Stomach (tissue), 4 donors: ENCODE measurements around the gene ERC2.

Source experiments
- POLR2A ChIP-seq, 4 donors: fragments of 450-650 bp; IDR thresholded peaks; one replicate each; pipeline ENCODE4 v1.6.1; 2016; ENCODE audit warnings: antibody characterized with exemption in 4 of 4, control low read depth in 2 of 4, mild to moderate bottlenecking in 1 of 4, moderate library complexity in 1 of 4
- TF ChIP-seq, protein P1 (sequence below), 7 experiments: fragments of 450-650 bp in 4 of 7; fragments of 200-600 bp in 3 of 7; sonication (generic) in 3 of 7; IDR thresholded peaks; one replicate each; pipeline ENCODE4 v1.5.1; 2016 to 2019; ENCODE audit warnings: antibody characterized with exemption in 7 of 7, control low read depth in 2 of 7, mild to moderate bottlenecking in 1 of 7

DNA sequence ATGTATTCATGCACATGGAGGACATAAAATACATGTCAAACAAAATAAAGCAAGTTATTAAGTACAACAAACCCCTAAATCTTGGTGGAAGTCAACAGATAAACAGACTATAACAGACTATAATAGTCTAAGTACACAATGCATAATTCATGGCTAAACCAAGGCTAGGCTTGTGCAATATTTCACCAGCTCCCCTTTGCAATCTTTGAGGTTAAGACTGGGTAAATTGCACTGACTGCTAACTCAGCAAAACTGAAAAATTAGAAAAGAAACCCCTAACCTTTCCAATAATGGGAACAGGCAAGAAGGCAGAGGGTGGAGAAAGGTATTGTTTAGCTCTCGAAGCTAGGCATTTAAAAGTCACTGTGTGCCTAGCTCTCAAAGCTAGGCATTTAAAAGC, 676.3 kb downstream of the ERC2 start:
- TF ChIP-seq, protein P1, sequence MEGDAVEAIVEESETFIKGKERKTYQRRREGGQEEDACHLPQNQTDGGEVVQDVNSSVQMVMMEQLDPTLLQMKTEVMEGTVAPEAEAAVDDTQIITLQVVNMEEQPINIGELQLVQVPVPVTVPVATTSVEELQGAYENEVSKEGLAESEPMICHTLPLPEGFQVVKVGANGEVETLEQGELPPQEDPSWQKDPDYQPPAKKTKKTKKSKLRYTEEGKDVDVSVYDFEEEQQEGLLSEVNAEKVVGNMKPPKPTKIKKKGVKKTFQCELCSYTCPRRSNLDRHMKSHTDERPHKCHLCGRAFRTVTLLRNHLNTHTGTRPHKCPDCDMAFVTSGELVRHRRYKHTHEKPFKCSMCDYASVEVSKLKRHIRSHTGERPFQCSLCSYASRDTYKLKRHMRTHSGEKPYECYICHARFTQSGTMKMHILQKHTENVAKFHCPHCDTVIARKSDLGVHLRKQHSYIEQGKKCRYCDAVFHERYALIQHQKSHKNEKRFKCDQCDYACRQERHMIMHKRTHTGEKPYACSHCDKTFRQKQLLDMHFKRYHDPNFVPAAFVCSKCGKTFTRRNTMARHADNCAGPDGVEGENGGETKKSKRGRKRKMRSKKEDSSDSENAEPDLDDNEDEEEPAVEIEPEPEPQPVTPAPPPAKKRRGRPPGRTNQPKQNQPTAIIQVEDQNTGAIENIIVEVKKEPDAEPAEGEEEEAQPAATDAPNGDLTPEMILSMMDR (IDR thresholded peaks at IDR 0.05) = no peak
- TF ChIP-seq POLR2A (IDR thresholded peaks at IDR 0.05) = no peak
